ENCODE results near the gene IL34.
"Not testable (repeated sequence)": the region's sequence is repeated elsewhere in the genome, so short reads cannot be mapped to it uniquely, and the experiment has no call there.

IL34 gene

DNA sequence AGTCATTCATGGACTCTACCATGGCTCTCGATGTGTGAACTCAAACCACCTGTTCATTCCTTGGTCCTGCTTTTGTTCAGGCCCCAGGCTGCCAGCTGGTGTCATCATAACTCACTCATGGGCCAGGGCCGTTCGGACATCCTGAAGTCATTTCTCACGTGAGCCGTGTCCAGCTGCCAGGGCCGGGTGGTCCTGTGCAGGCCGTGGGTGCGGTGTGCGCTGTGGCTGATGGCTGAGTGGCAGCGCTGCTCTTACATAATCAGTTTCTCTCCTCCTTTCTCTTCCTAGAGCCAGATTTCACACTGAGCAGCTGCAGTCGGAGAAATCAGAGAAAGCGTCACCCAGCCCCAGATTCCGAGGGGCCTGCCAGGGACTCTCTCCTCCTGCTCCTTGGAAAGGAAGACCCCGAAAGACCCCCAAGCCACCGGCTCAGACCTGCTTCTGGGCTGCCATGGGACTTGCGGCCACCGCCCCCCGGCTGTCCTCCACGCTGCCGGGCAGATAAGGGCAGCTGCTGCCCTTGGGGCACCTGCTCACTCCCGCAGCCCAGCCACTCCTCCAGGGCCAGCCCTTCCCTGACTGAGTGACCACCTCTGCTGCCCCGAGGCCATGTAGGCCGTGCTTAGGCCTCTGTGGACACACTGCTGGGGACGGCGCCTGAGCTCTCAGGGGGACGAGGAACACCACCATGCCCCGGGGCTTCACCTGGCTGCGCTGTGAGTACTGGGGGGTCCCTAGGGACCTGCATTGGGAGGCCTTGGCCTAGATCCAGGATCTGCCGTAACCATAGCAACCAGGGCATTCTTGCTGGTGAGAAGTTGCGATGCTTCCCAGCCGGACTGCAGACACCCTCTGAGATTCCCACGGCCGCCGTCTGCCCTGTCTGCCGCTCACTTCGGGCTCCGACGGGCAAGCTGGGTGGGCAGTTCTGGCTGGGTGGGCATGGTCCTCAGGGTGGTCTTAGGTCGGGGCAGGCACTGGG is at the start of gene IL34:
Gene IL34, plus strand, starts transcription at position 300 of the 982 bp plus-strand sequence. Its CDS starts 389 bp downstream, at position 689.
- DNase-seq (ENCODE audit: low read depth in 3 of 3) = no peak

DNA sequence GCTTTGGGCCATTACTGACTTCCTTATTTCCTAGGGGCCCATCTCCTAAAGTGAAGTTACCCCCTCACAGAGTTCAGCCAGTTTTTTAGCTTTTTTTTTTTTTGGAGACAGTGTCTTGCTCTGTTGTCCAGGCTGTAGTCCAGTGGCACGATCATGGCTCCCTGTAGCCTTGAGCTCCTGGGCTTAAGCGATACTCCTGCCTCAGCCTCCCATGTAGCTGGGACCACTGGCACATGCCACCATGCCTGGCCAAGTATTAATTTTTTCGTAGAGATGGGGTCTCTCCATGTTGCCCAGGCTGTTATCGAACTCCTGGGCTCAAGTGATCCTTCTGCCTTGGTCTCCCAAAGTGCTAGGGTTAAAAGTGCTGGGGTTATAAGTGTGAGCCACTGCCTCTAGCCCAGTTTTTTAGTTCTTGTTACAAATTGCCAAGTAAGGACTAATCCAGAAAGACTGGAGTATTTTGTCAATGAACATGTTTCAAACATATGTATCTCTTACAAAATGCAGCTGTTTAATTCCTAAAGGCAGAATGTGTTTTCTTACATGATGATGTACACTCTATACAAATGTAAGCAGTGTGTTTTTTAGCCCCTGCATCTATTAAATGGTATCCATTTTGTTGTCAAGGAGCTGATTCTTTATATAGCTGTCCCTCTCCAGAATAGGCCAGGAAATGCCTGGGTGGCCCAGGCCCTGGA is 49.1 kb upstream of the IL34 start:
- DNase-seq (ENCODE audit: low read depth in 3 of 3) = no peak

DNA sequence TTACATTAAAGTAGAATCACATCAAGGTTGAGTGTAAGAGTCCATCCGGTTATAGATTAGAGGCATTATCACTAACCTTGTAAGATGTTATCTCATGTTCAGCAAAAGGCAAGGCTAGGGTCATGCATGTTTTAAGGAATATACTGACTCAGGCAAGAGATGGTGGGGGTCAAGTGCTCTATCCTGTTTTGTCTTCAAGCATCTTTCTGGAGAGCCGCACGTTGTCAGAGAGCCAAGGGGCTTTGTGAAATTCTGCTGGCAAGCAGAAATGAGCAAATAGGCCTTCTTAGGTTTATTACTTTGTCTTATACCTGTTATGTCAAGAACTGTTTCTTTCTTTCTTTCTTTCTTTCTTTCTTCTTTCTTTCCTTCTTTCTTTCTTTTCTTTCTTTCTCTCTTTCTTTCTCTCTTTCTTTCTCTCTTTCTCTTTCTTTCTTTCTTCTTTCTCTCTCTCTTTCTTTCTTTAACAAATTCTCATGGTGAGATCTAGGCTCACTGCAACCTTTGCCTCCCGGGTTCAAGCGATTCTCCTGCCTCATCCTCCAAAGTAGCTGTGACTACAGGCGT is 47.3 kb upstream of the IL34 start:
- no peak for DNase-seq (ENCODE audit: low read depth in 3 of 3)

DNA sequence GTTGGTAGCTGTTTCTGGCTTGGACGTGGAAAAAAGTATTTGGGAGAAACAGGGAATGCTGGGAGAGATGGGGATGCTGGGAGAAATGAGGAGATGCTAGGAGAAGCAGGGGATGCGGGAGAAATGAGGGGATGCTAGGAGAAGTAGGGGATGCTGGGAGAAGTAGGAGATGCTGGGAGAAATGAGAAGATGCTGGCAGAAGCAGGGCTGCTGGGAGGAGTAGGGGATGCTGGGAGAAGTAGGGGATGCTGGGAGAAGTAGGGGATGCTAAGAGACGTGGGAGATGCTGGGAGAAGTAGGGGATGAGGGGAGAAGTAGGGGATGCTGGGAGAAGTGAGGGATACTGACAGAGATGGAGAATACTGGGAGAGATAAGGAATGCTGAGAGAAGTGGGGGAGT is 45.6 kb upstream of the IL34 start:
- DNase-seq (ENCODE audit: low read depth in 3 of 3) = no peak

DNA sequence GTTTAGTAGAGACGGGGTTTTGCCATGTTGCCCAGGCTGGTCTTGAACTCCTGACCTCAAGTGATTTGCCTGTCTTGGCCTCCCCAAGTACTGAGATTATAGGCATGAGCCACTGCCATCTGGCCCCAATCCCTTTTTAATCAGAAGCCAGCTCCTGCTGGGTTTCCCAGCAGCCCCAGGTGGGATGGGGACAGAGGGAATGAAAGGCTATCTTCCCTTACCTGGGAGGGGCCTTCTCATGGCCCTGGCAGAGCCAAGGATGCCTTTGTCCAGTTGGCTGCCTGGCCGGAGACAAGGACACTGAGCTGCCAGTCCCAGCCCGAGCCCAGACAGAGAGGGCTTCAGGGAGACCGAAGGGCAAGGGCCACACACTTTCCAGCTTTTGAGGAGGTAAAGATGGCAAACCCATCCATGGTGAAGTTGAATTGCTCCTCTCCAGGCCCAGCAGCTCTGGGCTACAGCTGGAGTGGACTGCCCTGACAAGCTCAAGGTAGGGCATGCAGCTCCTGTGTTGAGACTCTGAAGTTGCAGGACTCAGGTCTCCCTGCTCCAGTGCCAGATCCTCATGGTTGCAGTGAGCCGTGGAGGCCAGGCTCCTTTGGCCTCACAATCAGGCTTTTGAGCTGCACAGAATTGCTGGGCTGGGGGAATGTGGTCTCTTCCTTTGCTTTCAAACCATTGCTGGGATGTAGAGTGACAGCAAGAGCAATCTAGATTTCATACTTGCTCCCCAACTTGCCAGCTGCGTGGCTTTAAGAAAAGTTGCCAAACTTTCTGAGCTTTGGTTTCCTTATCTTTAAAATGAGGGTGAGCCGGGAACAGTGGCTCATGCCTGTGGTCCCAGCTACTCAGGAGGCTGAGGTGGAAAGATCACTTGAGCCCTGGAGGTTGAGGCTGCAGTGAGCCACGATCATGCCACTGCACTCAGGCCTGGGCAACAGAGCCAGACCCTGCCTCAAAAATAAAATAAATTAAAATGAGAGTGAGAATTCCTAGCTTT is 44.5 kb upstream of the IL34 start:
- DNase-seq (ENCODE audit: low read depth in 3 of 3) = no peak

DNA sequence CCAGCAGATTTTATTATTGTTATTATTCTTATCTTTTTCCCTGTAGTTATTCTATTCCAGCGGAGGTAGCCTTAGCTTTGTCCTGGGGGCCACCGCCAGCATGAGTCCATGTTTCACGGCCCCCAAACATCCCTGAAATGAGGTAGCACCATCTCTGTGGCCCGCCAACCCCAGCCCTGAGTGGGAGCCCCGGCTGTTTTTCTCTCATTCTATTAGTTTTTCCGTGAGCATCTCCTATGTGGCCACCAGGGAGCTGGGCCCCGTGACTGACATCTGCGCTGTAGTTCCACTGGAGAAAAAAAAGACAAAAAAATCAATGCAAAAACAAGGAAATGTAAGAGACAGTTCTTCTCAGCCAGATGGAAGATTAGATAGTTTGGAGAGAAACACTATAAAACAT is 43.5 kb upstream of the IL34 start:
- DNase-seq (ENCODE audit: low read depth in 3 of 3) = no peak

DNA sequence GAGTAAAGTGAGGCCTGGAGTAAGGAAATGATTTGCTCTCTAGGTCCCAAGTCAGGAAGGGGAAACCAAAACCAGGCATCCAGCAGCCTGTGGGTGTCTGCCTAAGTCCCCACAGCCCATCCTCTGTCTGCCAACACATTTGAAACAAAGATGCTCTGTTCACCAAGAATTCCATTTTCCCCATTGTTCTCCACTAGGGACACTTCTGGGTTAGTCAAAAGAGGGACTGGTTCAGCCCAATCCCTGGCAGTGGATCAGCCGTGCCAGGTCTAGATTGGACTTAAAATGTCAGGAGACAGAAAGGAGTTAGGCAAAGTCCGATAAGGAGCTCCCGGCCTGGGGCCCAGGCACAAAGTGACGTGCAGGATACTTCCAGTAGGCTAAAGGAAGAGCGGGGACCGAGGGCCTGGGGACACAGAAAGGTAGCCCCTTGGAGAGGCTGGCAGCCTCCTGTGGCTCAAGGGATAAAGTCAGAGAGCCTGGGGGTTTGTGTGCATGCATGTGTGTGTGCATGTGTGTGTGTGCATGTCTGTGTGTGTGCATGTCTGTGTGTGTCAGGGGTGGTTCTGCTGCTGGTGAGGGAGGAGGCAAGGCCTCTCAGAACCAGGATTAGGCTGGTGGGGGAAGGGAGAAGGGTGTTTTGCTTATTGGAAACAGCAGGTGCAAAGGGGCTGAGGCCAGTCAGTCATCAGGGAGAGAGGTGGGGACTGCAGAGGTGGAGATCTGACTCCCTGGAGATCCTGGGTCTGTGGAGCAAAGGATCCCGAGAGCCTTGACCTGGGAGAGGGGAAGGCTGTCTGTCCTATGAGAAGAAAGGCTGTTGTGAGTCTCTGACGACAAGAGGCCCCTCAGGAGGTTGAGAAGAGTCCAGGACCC is 41.7 kb upstream of the IL34 start:
- DNase-seq (ENCODE audit: low read depth in 3 of 3) = no peak

DNA sequence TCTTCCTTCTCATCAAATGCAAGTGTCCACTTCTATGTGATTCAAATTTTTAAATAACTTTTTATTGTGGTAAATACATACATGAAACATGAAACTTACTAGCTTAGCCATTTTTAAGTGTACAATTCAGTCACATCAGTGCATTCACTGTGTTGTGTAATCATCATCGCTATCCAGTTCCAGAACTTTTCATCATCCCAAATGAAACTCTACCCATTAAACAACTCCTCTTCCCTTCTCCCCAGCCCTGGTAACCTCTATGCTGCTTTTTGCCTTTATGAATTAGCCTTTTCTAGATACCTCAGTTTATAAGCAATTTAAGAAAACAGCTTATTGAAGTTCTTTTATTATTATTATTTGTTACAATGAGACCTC is 41.1 kb upstream of the IL34 start:
- DNase-seq (ENCODE audit: low read depth in 3 of 3) = no peak

DNA sequence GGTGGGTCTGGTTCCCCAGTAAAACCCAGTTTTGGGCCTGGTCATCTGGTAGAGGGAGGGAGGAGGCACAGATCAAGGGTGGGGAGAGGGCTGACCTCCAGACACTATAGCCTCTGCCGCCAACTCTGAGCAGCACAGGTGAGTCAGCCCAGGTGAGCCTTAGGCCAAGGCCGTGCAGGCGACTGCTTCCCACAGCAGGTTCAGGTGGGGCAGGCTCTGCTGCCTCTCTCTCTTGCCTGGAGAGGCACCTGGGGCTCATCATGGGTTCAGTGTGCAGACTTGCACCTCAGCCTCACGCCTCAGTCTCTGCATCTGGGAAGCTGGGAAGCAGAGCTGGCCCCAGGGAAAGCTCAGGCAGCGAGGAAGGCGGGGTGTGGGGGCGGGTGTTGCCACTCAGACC is 37.8 kb upstream of the IL34 start:
- DNase-seq (ENCODE audit: low read depth in 3 of 3) = no peak

DNA sequence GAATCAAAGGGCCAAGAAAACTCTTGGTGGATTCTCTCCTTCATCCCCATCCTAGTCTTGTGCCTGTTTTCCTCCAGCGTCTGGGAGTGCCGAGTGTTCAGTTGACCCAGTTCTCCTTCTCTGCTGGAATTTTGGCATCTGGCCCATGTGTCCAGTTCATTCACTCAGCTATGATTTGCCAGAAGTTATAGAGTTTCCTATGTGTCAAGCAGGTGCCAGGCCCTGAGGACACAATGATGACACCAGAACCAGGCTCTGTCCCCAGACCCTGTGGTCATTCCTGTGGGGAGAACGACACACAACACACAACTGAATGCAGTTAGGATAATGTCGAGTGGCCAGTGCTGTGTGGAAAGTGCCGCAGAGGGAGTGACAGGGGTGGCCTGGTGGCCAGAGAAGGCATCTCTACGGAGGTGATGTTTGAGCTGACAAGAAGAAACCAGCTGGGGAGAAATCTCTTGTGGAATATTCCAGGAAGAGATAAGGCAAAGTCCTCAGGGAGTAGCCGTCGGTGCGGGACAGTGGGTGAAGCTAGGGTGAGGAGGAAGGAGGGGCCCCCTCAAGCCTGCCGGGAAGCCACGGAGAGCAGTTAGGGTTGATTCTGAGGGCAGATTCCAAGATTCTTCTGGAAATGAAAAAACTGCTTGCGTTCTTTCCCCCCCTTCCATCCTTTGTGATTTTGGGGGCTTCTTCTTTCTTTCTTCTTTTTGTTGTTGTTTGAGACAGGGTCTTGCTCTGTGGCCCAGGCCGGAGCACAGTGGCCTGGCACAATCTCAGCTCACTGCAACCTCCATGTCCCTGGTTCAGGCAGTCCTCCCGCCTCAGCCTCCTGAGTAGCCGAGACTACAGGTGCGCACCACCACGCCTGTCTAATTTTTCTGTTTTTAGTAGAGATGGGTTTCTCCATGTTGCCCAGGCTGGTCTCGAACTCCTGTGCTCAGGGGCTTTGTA is 35.8 kb upstream of the IL34 start:
- no peak for DNase-seq (ENCODE audit: low read depth in 3 of 3)

DNA sequence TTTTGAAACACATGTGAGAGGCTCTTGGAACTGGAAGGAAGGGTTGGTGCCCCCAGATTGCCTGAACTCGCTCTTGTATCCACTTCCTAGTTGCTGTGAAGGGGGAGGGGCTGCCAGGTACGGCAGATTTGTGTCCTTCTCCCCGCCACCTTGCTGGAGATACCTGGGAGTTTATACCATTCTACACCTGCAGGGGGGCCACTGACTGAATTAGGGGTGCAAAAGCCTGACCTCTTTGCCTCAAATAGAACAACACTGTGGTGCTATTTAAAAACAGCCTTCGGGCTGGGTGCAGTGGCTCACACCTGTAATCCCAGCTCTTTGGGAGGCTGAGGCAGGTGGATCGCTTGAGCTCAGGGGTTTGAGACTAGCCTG is 35.1 kb upstream of the IL34 start:
- no peak for DNase-seq (ENCODE audit: low read depth in 3 of 3)

DNA sequence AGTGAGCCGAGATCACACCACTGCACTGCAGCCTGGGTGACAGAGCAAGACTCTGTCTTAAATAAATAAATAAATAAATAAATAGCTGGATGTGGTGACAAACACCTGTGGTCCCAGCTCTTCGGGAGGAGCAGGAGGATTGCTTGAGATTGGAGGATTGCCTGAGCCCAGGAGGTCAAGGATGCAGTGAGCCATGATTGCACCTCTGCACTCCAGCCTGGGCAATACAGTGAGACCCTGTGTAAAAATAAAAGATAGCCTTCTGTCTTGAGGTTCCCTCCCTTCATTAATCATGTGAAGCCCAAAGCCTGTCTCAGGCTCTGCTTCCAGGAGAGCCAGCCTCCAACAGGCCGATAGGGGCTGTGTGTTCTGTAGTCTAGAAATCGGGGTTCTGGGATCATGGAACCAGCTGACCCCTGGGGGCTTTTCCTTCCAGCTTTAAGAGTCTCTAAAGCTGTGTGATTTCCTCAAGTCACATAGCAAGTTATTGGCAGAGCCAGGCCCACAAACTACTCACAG is 34.5 kb upstream of the IL34 start:
- DNase-seq (ENCODE audit: low read depth in 3 of 3) = no peak

DNA sequence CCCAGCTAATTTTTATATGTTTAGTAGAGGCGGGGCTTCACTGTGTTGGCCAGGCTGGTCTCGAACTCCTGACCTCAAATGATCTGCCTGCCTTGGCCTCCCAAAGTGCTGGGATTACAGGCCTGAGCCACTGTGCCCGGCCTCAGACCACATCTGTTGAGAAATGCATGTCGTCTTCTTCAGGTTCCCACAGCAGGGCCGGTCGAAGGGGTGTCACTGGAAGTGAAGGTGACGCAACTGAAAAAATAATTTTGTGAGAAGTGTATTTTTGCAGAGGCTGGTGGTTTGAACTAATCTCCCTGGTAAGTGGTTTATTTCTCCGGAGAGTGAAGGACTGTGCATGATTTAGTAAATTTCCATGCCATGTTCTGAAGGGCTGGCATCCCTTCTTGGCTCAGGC is 33.4 kb upstream of the IL34 start:
- no peak for DNase-seq (ENCODE audit: low read depth in 3 of 3)

DNA sequence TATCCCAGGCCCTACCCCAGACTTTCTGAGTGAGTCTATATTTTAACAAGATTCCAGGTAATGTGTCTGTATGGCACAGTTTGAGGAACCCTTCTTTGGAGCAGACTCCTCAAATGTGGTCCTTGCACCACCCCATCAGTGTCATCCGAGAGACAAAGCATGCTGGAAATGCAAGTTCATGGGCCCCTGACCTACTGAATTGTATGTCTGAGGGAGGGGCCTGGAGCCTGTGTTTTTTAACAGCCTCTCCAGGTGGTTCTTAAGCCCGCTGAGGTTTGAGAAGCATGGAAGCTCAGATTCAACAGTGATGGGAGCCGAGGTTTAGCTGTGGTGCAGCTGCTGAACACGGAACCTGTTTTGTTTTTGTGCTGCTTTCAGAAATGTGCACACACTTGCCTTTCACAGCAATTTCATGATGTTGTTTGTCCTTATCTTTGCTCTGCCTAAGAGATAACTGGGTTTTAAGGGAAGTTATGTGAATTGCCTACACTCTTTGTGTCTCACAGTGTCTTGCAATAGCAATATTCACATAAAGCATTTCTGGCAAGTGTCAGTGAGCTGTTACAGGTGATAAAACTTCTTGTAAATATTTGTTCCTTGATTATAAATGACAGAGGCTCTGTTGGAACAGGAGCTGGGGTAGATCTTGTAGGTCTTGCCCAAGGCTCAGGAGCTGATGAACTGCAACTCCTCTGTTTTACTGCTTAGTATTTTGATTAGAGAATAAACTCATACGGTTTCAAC is 32.0 kb upstream of the IL34 start:
- DNase-seq (ENCODE audit: low read depth in 3 of 3) = no peak

DNA sequence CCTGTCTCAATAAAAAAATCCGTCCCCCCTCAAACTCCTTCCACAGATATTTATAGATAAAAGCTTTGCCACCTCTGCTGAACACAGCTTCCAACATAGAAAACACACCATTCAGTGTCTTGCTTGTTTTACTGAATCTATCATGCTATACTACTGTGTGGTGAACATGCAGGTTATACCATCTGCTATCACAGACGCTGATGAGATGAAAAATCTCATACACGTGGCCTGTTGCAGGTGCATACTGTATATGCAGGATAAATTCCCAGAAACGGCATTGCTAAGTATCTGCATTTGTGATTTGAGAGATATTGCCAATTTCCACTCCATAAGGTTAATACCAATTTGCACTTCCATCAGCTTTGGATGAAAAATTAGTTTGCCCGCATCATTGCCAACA is 30.4 kb upstream of the IL34 start:
- no peak for DNase-seq (ENCODE audit: low read depth in 3 of 3)

DNA sequence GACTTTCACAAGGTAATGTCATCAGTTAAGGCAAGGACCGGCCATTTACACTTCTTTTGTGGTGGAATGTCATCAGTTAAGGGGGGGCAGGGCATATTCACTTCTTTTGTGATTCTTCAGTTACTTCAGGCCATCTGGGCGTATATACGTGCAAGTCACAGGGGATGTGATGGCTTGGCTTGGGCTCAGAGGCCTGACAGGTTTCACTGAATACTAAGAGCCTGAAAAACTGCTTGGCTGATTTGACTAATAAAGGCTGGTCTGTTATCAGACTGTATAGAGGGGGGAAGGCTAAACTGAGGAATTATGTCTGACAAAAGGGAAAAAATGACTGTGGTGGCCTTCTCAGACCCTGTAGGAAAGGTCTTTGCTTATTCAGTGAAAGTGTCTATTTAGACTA is 24.5 kb upstream of the IL34 start:
- DNase-seq (ENCODE audit: low read depth in 3 of 3) = not testable (repeated sequence)

DNA sequence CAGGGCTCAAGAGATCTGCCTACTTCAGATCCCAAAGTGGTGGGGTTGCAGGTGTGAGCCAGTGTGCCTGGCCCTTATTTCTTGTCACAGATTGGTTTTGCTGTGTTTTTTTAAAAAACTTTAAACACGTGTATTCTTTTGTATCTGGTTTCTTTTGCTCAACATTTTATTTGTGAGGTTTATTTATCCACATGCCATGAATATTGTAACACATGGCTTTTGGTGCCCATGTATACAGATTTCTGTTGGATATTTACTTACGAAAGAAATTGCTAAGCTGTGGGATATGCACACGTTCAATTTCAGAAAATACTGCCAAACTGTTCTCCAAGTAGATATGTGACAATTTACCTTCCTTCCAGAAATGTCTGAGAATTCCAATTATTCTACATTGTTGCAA is 18.7 kb upstream of the IL34 start:
- no peak for DNase-seq (ENCODE audit: low read depth in 3 of 3)

DNA sequence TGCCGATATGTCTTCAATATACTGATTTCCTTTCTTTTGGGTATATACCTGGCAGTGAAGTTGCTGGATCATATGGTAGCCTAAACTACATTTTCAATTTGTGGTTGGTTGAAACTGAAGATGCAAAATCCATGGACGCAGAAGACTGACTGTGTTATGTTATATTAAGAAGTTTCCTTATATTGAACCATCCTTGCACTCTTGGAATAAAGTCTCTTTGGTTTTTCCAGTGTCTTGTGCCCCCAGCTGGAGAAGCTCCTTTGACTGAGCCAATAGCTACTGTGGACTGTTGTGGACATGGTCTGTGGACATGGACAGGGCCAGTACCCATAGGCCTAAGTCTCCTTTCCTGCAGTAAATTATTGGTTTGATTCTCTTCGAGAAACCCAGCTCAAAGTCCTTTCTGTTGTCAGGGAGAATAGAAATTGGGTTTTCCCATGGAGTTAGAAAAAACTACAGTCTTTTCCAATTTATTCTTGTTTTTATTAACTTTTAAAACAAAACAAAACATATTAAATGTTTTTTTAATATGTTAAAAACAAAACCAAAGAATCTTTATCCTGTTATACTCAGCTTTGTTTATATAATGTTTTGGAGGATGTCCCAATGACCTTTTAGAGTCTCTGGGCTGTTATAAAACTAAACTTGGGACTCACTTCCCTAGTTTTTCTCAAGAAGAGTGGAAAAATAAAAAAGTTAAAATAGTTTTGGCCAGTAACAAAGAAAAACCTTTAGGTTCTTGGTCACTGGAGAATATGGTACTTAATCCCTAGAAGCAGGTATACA is 15.2 kb upstream of the IL34 start:
- no peak for DNase-seq (ENCODE audit: low read depth in 3 of 3)

All from stimulated activated CD4-positive, alpha-beta T cell treated with anti-CD3 and anti-CD28 coated beads, TNF-alpha, amount 100 ng/mL, for 24 hours (primary cell).